Loucy (cell line): Measurements from ENCODE around the gene PRSS12.

Source experiments
- H2AFZ ChIP-seq: fragments of 200-600 bp; sonication (generic); 2 replicates; pipeline ENCODE4 v1.6.0; 2016; ENCODE audit warnings: antibody characterized with exemption, mild to moderate bottlenecking, low read length, moderate library complexity
- H3F3A ChIP-seq: fragments of 200-600 bp; 2 replicates; pipeline ENCODE4 v1.6.0; 2016; ENCODE audit warnings: antibody characterized with exemption, low read depth, mild to moderate bottlenecking
- H3K27me3 ChIP-seq: fragments of 200-600 bp; sonication (generic); 2 replicates; pipeline ENCODE4 v1.6.1; 2014; ENCODE audit warnings: low read length, mild to moderate bottlenecking; ENCODE audit not compliant: insufficient read depth, poor library complexity, severe bottlenecking
- H3K36me3 ChIP-seq: fragments of 200-600 bp; sonication (generic); 2 replicates; pipeline ENCODE4 v1.6.1; 2016; ENCODE audit warnings: low read length; ENCODE audit not compliant: insufficient read depth
- H3K4me1 ChIP-seq: fragments of 200-600 bp; sonication (generic); 2 replicates; pipeline ENCODE4 v1.5.1; 2014; ENCODE audit warnings: low read length, mild to moderate bottlenecking; ENCODE audit not compliant: insufficient read depth, poor library complexity, severe bottlenecking
- H3K4me2 ChIP-seq: fragments of 200-600 bp; sonication (generic); 2 replicates; pipeline ENCODE4 v1.6.0; 2014; ENCODE audit warnings: antibody characterized with exemption, low read length, low read depth, mild to moderate bottlenecking; ENCODE audit not compliant: poor library complexity, severe bottlenecking
- H3K4me3 ChIP-seq: fragments of 200-600 bp; sonication (generic); 2 replicates; pipeline ENCODE4 v1.5.1; 2014; ENCODE audit warnings: low read length, mild to moderate bottlenecking, mixed read lengths; ENCODE audit not compliant: poor library complexity, severe bottlenecking
- H3K79me2 ChIP-seq: fragments of 200-600 bp; sonication (generic); 2 replicates; pipeline ENCODE4 v1.6.1; 2014; ENCODE audit warnings: low read length; ENCODE audit not compliant: insufficient read depth
- H3K9ac ChIP-seq: fragments of 200-600 bp; sonication (generic); 2 replicates; pipeline ENCODE4 v1.6.0; 2014; ENCODE audit warnings: mild to moderate bottlenecking, low read depth, low read length, moderate library complexity; ENCODE audit not compliant: poor library complexity, severe bottlenecking
- H3K9me2 ChIP-seq: fragments of 200-600 bp; sonication (generic); replicated peaks from 2 replicates; pipeline ENCODE4 v1.6.1; 2016; ENCODE audit warnings: low read depth, low read length, mixed read lengths
- H3K9me3 ChIP-seq: fragments of 200-600 bp; sonication (generic); 2 replicates; pipeline ENCODE4 v1.6.1; 2014; ENCODE audit warnings: mild to moderate bottlenecking, antibody characterized with exemption, low read length, low read depth; ENCODE audit not compliant: insufficient read depth
- H4K20me1 ChIP-seq: fragments of 200-600 bp; sonication (generic); 2 replicates; pipeline ENCODE4 v1.6.0; 2014; ENCODE audit warnings: antibody characterized with exemption, low read length, mild to moderate bottlenecking; ENCODE audit not compliant: insufficient read depth, poor library complexity, severe bottlenecking
- CTCF ChIP-seq: fragments of 200-600 bp; sonication (generic); conservative IDR thresholded peaks from 2 replicates; pipeline ENCODE4 v1.5.1; 2014; ENCODE audit warnings: mild to moderate bottlenecking, antibody characterized with exemption, low read length
- EZH2phosphoT487 ChIP-seq: fragments of 200-600 bp; IDR thresholded peaks from 2 replicates; pipeline ENCODE4 v1.6.1; 2018; ENCODE audit warnings: antibody characterized with exemption, mild to moderate bottlenecking, moderate library complexity, borderline replicate concordance

Gene PRSS12

GRCh38 chr4:118327554-118328241 lies 25.1 kb downstream of the PRSS12 start:
- Histone ChIP-seq H3K9me2 (no peaks in the 10 kb centered on the region), H3K4me1 (no peaks in the 10 kb centered on the region), H3K79me2 (no peaks in the 10 kb centered on the region), H2AFZ (no peak overlapping the region), H3K9ac (no peak overlapping the region), H3K4me2 (no peak overlapping the region), H3K4me3 (no peak overlapping the region), H3K9me3 (no peaks in the 10 kb centered on the region), H3F3A (no peaks in the 10 kb centered on the region), H3K27me3 (no peaks in the 10 kb centered on the region), H3K36me3 (no peaks in the 10 kb centered on the region), H4K20me1 (no peaks in the 10 kb centered on the region)
- TF ChIP-seq CTCF = no peak
- no peak for TF ChIP-seq EZH2phosphoT487

GRCh38 chr4:118326585-118326984 lies 26.2 kb downstream of the PRSS12 start:
- TF ChIP-seq CTCF (no peak), EZH2phosphoT487 (no peak)
- Histone ChIP-seq H4K20me1 (no peaks in the 10 kb centered on the region), H3K4me3 (no peak overlapping the region), H3K9me2 (no peaks in the 10 kb centered on the region), H3K79me2 (no peaks in the 10 kb centered on the region), H3K9ac (no peak overlapping the region), H3K4me2 (no peak overlapping the region), H3K9me3 (no peaks in the 10 kb centered on the region), H3K36me3 (no peaks in the 10 kb centered on the region), H3F3A (no peaks in the 10 kb centered on the region), H2AFZ (no peak overlapping the region), H3K27me3 (no peaks in the 10 kb centered on the region), H3K4me1 (no peaks in the 10 kb centered on the region)

GRCh38 chr4:118325431-118325830 lies 27.4 kb downstream of the PRSS12 start:
- no peaks in the 10 kb centered on the region for H3K9me2 ChIP-seq
- no peaks in the 10 kb centered on the region for H3K79me2 ChIP-seq
- no peak overlapping the region for H2AFZ ChIP-seq
- no peaks in the 10 kb centered on the region for H3F3A ChIP-seq
- H4K20me1 ChIP-seq = no peaks in the 10 kb centered on the region
- no peak overlapping the region for H3K4me2 ChIP-seq
- TF ChIP-seq CTCF (no peak), EZH2phosphoT487 (no peak)
- H3K4me1 ChIP-seq = no peaks in the 10 kb centered on the region
- no peak overlapping the region for H3K9ac ChIP-seq
- H3K36me3 ChIP-seq = no peaks in the 10 kb centered on the region
- H3K4me3 ChIP-seq = no peak overlapping the region
- H3K27me3 ChIP-seq = no peaks in the 10 kb centered on the region
- no peaks in the 10 kb centered on the region for H3K9me3 ChIP-seq
